GM10266 (cell line): ENCODE measurements around the gene ST7.

Experiments
- DNase-seq: peaks from one replicate; pipeline ENCODE4 v3.0.0; 2012; ENCODE audit errors: extremely low spot score
- TF ChIP-seq, protein P1 (sequence below): IDR thresholded peaks from 2 replicates; pipeline ENCODE4 v1.5.1; 2012; ENCODE audit warnings: mild to moderate bottlenecking, low read depth; ENCODE audit not compliant: control insufficient read depth, insufficient read depth; ENCODE audit errors: missing control alignments

The ST7 gene

DNA sequence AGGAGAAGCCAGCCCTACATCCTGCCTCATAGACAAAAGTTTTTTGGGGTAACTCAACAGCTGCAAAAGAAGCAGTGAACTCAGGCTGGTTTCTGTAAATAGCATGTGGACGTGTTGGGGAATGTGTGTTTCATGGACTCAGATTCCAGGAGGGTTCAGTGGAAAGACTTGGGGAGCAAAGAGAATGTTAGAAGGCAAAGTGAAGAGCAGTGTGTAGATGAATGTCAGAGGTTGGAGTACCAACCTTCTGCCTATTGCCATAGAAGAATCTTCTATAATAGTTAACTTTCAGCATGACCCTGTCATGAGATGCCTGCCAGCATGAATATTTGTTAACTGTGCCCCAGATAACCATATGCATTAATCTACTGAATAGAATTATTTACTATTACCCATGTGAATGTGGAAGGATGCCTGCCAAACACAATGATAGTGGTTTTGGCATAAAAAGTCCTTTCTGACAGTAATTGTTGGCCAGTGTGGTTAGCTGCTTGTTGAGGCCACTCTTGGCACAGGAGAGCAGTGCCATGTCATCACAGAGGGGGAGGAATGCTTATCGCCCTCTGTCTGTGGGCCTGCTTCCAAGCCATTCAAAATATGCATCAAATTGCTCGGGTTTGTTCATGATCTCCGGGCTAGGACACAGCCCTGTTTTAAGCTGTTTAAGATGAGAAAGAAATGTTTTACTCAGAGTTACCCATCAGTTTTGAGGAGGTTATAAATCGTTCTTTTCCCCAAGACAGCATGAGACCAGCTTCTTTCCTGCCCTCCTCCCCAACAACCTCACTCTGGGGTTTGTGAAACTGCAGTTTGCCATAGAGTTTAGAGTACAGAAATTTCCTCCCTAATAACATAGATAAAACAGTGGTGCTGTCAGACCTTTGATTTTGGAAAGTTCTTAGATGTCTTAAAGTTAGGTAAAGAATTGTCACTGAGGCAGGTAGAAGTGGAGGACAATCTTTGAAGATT, 204.2 kb downstream of the ST7 start:
- DNase-seq = no peak
- TF ChIP-seq, protein P1, sequence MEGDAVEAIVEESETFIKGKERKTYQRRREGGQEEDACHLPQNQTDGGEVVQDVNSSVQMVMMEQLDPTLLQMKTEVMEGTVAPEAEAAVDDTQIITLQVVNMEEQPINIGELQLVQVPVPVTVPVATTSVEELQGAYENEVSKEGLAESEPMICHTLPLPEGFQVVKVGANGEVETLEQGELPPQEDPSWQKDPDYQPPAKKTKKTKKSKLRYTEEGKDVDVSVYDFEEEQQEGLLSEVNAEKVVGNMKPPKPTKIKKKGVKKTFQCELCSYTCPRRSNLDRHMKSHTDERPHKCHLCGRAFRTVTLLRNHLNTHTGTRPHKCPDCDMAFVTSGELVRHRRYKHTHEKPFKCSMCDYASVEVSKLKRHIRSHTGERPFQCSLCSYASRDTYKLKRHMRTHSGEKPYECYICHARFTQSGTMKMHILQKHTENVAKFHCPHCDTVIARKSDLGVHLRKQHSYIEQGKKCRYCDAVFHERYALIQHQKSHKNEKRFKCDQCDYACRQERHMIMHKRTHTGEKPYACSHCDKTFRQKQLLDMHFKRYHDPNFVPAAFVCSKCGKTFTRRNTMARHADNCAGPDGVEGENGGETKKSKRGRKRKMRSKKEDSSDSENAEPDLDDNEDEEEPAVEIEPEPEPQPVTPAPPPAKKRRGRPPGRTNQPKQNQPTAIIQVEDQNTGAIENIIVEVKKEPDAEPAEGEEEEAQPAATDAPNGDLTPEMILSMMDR = no peak

DNA sequence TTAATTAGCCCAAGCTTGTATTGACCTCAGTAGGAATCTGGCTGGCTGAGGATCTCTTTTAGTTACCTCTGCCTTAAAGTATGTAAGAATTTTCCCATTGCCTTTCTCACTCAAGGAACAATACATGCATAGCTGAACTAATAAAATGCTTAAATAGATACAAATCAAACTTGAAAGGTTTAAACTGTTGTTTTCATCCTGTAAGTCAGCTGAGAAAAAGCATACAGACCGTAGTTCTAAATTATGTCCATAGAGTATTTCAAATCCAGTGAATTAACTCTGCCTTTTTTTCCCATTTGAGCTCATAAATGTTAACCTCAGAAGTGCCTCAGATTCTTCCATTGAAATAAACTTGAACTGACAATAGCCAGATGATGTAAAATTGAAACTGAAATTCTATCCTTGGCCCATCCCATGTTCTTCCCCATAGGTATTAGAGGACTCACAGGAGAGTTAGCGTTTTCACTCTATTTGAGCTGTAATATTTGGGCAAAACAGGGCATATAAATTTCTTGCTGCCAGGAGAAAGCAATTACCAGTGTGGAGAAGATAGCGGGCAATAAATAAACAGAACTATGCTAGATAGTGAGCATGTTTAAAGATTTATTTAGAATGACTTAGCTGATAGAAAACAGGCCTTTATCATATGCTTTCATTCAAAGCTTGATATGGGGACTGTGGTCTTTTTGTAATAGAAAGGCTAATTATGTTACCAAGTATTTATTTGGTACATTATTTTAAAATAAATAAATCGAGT, 205.8 kb downstream of the ST7 start:
- DNase-seq = no peak
- TF ChIP-seq, protein P1 = no peak

- no peak for DNase-seq
- TF ChIP-seq, protein P1 = no peak
These were observed 209.8 kb downstream of the ST7 start for GRCh38 chr7:117163101-117163500.

GRCh38 chr7:117164620-117165019, 211.3 kb downstream of the ST7 start:
- TF ChIP-seq, protein P1 = no peak
- DNase-seq = no peak

- DNase-seq = no peak
- TF ChIP-seq, protein P1 = no peak
These were observed 212.4 kb downstream of the ST7 start for GRCh38 chr7:117165656-117166055.

GRCh38 chr7:117169907-117170306, 216.6 kb downstream of the ST7 start:
- TF ChIP-seq, protein P1 = no peak
- DNase-seq = no peak
